HEK293 (cell line): ENCODE results near the gene RAD52.

Experiments
- CTCF ChIP-seq: fragments of 450-650 bp; formaldehyde crosslinking; IDR thresholded peaks from 2 replicates; pipeline ENCODE4 v1.5.1; 2016; ENCODE audit warnings: missing biosample characterization, missing genetic modification characterization
- RBAK ChIP-seq: fragments of 450-650 bp; formaldehyde crosslinking; IDR thresholded peaks from 2 replicates; pipeline ENCODE4 v1.5.1; 2016; ENCODE audit warnings: missing biosample characterization, missing genetic modification characterization
- ZNF138 ChIP-seq: fragments of 450-650 bp; formaldehyde crosslinking; IDR thresholded peaks from 2 replicates; pipeline ENCODE4 v1.5.1; 2016; ENCODE audit warnings: missing biosample characterization, missing genetic modification characterization, borderline replicate concordance
- ZNF24 ChIP-seq: fragments of 450-650 bp; formaldehyde crosslinking; IDR thresholded peaks from 2 replicates; pipeline ENCODE4 v1.5.1; 2016; ENCODE audit warnings: missing biosample characterization, missing genetic modification characterization
- ZNF311 ChIP-seq: fragments of 450-650 bp; formaldehyde crosslinking; IDR thresholded peaks from 2 replicates; pipeline ENCODE4 v1.5.1; 2017; ENCODE audit warnings: missing biosample characterization, missing genetic modification characterization, borderline replicate concordance

GRCh38 chr12:969821-970220 is 20.3 kb upstream of the RAD52 start:
- no peak for TF ChIP-seq ZNF311 (tag by site-specific recombination)
- no peak for TF ChIP-seq ZNF24
- no peak for TF ChIP-seq ZNF138 (tag by site-specific recombination)
- no peak for TF ChIP-seq CTCF (tag by site-specific recombination)
- TF ChIP-seq RBAK (tag by site-specific recombination): no peak
